Type B pancreatic cell (in vitro differentiated cells): ENCODE measurements around the gene TNFRSF19. TPM values are rescaled to one million over a fixed set of nuclear protein-coding genes. Genes with fewer than 3 reads are reported as not detected.

Experiments
- DNase-seq: peaks from one replicate; pipeline ENCODE4 v3.0.0; 2021; ENCODE audit warnings: mixed read lengths; ENCODE audit not compliant: unreplicated experiment; ENCODE audit errors: extremely low spot score
- H3K27ac Mint-ChIP-seq: 2 replicates; pipeline ENCODE4 v1.8.0; 2021; ENCODE audit warnings: mild to moderate bottlenecking, mixed read lengths
- H3K27me3 Mint-ChIP-seq: 2 replicates; pipeline ENCODE4 v1.8.0; 2021; ENCODE audit warnings: mixed read lengths
- H3K36me3 Mint-ChIP-seq: 2 replicates; pipeline ENCODE4 v1.8.0; 2021; ENCODE audit warnings: mixed read lengths
- H3K4me1 Mint-ChIP-seq: one replicate; pipeline ENCODE4 v1.8.0; 2021; ENCODE audit warnings: mixed read lengths; ENCODE audit not compliant: unreplicated experiment
- H3K4me3 Mint-ChIP-seq: 2 replicates; pipeline ENCODE4 v1.8.0; 2021; ENCODE audit warnings: mild to moderate bottlenecking, mixed read lengths
- H3K9me3 Mint-ChIP-seq: 2 replicates; pipeline ENCODE4 v1.8.0; 2021; ENCODE audit warnings: mixed read lengths
- total RNA-seq: library from RNA; stranded (reverse); gene quantifications from 2 replicates; pipeline ENCODE4 v1.2.1, GENCODE V29; 2021; ENCODE audit warnings: low replicate concordance
- TF ChIP-seq, protein P1 (sequence below): fragments of 200-600 bp; sonication (generic); conservative IDR thresholded peaks from 2 replicates; pipeline ENCODE4 v1.5.0; 2021; ENCODE audit warnings: antibody characterized with exemption, mild to moderate bottlenecking

Gene TNFRSF19
- total RNA-seq, 1 donor from 2014 or later = 64.4 TPM

DNA sequence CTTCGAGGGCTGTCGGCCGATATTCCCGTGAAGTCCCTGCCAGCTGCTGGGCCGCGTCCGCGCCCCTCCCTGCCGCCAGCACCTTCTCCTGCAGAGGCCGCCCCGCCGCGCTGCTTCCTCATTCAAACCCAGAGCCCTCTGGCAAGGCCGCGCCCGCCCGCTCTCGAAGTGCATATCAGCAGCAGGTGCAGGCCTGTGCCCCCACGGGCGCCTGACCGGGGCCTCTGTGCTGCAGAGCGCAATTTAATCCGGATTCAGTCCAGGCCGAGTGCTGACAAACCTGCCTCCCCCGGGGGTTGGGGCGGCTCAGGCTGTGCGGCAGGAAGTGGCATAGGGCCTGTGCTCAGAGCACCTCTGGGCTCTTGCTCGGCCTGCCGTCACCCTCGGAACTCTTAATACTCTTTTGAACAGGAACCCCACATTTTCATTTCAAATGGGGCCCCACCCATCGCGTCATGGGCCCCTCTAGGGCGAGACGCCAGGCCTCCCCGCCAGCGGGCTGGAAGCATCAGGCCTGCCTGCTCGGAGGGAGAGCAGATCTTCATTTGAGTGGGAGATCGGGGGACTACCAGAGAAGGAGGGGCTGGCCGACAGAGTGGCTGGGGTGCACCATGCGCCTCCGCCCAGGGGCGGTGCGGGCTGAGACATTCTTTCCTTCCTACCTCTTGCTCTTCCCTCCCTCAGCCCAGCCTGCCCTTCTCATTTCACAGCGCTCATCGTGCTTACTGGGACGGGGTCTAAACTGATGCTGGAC, 125.7 kb downstream of the TNFRSF19 start:
- Mint-ChIP-seq H3K27me3 (no peaks in the 10 kb centered on the region), H3K36me3 (no peaks in the 10 kb centered on the region), H3K9me3 (peaks cover 5% of the 10 kb centered on the region), H3K27ac (no peak overlapping the region), H3K4me1 (peaks cover 9% of the 10 kb centered on the region), H3K4me3 (no peak overlapping the region)
- no peak for DNase-seq
- TF ChIP-seq, protein P1, sequence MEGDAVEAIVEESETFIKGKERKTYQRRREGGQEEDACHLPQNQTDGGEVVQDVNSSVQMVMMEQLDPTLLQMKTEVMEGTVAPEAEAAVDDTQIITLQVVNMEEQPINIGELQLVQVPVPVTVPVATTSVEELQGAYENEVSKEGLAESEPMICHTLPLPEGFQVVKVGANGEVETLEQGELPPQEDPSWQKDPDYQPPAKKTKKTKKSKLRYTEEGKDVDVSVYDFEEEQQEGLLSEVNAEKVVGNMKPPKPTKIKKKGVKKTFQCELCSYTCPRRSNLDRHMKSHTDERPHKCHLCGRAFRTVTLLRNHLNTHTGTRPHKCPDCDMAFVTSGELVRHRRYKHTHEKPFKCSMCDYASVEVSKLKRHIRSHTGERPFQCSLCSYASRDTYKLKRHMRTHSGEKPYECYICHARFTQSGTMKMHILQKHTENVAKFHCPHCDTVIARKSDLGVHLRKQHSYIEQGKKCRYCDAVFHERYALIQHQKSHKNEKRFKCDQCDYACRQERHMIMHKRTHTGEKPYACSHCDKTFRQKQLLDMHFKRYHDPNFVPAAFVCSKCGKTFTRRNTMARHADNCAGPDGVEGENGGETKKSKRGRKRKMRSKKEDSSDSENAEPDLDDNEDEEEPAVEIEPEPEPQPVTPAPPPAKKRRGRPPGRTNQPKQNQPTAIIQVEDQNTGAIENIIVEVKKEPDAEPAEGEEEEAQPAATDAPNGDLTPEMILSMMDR = no peak

DNA sequence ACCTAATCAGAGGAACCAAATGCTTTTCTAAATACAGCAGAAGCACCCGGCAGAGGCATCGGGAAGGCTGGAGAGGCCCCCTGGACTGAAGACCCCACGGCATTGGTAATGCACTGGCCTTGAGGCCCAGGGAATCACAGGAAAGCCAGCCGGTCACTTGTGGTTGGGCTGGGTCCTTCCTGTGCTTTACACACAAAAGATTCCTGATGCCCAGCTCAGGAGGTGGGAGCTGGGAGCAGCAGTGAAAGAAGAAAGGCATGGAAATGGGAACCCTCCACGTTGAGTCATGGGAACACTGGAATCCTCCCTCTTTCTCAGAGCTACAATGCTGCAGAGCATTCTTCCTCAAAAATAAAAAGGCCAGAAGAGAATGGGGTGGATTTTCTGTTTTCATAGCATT, 126.4 kb downstream of the TNFRSF19 start:
- H3K4me1 Mint-ChIP-seq = peaks cover 15% of the 10 kb centered on the region
- H3K36me3 Mint-ChIP-seq = no peaks in the 10 kb centered on the region
- H3K9me3 Mint-ChIP-seq = peaks cover 5% of the 10 kb centered on the region
- DNase-seq = no peak
- H3K27ac Mint-ChIP-seq = no peak overlapping the region
- TF ChIP-seq, protein P1 = no peak
- H3K27me3 Mint-ChIP-seq = no peaks in the 10 kb centered on the region
- no peak overlapping the region for H3K4me3 Mint-ChIP-seq

DNA sequence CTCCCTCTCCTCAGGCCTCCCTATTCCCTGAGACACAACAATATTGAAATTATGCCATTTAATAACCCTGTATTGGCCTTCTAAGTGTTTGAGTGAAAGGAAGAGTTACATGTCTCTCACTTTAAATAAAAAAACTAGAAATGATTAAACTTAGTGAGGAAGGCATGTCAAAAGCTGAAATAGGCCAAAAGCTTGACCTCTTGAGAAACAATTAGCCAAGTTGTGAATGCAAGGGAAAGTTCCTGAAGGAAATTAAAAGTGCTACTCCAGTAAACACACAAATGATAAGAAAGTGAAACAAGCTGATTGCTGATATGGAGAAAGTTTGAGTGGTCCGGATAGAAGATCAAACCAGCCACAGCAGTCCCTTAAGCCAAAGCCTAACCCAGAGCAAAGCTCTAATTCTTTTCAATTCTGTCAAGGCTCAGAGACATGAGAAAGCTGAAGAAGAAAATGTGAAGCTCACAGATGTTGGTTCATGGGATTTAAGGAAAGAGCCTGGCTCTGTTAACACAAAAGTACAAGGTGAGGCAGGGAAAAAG, 127.6 kb downstream of the TNFRSF19 start:
- Mint-ChIP-seq H3K9me3 (peaks cover 5% of the 10 kb centered on the region), H3K27ac (no peak overlapping the region), H3K27me3 (no peaks in the 10 kb centered on the region), H3K4me3 (no peak overlapping the region), H3K36me3 (no peaks in the 10 kb centered on the region), H3K4me1 (peaks cover 17% of the 10 kb centered on the region)
- TF ChIP-seq, protein P1 = no peak
- DNase-seq = no peak

DNA sequence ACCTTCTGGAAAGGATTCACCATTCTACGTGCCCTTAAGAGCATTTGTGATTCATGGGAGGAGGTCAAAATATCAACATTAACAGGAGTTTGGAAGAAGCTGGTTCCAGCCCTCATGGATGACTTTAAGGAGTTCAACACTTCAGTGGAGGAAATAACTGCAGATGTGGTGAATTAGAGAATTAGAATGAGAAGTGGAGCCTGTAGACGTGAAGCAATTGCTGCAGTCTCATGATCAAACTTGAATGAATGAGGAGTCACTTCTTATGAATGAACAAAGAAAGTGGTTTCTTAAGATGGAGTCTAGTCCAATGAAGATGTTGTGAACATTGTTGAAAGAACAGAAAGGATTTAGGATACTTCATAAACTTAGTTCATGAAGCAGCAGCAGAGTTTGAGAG, 129.1 kb downstream of the TNFRSF19 start:
- no peaks in the 10 kb centered on the region for H3K36me3 Mint-ChIP-seq
- no peak overlapping the region for H3K4me3 Mint-ChIP-seq
- peaks cover under 1% of the 10 kb centered on the region for H3K9me3 Mint-ChIP-seq
- H3K27me3 Mint-ChIP-seq = no peaks in the 10 kb centered on the region
- H3K27ac Mint-ChIP-seq = no peak overlapping the region
- peaks cover 16% of the 10 kb centered on the region for H3K4me1 Mint-ChIP-seq
- TF ChIP-seq, protein P1 = no peak
- no peak for DNase-seq

DNA sequence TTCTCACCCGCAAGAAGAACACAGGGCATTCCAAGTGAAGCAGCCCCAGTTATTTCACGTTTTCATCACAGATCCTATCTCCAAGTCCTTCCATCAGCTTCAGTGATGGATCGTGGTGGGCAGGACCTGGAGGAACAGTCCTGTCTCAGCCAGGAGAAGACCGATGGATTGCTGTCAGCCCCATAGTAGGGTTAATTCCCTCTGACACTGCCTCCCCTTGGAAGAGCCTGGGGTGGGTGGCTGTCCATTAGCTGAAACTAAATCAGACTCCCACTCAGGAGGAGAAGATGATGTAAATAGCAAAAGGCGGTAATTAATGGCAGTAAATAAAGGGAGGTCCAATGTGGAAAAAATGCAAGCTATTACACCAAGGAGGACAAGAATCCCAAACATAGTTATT, 131.0 kb downstream of the TNFRSF19 start:
- Mint-ChIP-seq H3K4me1 (peaks cover 31% of the 10 kb centered on the region), H3K36me3 (no peaks in the 10 kb centered on the region), H3K9me3 (no peaks in the 10 kb centered on the region), H3K4me3 (peak overlapping the region; percentile 5), H3K27me3 (no peaks in the 10 kb centered on the region), H3K27ac (no peak overlapping the region)
- TF ChIP-seq, protein P1 = no peak
- no peak for DNase-seq
